Measurements from ENCODE around the gene CDHR3.

DNA sequence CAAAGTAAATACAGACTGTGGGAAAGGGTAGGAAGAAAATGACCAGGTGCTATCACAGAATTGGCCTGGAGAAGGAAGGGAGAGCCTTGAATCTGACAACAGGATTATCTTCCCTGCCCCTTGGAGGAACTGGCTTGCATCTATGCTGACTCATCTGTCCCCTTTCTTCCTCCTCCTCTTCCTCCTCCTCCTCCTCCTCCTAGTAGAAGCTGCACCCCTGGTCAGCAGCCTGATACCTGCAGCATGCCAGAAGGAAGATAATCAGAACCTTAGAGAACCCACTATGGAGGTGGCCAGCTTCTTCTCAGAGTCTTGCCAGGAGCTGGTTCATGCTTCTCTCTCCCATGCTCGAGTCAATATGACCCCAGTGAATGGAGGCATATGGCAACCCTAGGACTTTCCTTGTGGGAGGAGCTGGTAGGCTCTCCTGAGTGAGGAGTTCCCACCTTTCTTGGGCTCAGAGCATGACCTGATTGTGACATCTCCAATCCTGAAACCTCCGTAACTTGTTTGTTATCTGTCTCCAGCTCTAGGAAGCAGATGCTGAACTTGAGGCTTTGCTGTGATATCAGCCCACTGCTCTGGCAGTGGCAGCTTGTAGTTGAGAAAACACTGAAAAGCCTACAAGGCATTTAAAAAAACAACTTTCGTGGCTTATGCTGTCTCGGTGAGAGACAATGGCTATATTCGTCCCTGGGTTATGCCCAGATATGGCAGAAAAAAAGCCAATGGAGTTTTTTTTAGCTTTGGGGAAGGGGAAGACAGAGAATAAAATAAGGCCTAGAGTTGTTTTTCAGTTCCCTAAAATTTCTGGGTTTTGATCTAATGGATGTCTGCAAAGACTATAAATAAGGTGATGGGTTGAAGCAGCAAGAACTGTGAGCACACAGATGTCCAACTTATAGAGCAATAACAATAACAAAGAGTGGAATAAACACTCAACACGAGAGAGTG is 60.6 kb downstream of the CDHR3 start:
- no peak for TF ChIP-seq SIN3A (conservative IDR thresholded peaks at IDR 0.05 in 1 of 2, IDR thresholded peaks at IDR 0.05 in 1 of 2; ENCODE audit: low read depth in 1 of 2, low read length in 2 of 2)
- TF ChIP-seq, protein P1, sequence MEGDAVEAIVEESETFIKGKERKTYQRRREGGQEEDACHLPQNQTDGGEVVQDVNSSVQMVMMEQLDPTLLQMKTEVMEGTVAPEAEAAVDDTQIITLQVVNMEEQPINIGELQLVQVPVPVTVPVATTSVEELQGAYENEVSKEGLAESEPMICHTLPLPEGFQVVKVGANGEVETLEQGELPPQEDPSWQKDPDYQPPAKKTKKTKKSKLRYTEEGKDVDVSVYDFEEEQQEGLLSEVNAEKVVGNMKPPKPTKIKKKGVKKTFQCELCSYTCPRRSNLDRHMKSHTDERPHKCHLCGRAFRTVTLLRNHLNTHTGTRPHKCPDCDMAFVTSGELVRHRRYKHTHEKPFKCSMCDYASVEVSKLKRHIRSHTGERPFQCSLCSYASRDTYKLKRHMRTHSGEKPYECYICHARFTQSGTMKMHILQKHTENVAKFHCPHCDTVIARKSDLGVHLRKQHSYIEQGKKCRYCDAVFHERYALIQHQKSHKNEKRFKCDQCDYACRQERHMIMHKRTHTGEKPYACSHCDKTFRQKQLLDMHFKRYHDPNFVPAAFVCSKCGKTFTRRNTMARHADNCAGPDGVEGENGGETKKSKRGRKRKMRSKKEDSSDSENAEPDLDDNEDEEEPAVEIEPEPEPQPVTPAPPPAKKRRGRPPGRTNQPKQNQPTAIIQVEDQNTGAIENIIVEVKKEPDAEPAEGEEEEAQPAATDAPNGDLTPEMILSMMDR (IDR thresholded peaks at IDR 0.05; ENCODE audit: control extremely low read depth in 1 of 3, insufficient read depth in 1 of 3, low read depth in 1 of 3, low read length in 3 of 3): no peak
- no peak for TF ChIP-seq POLR2AphosphoS5 (IDR thresholded peaks at IDR 0.05; ENCODE audit: low read depth, low read length)
- TF ChIP-seq CHD2 (IDR thresholded peaks at IDR 0.05; ENCODE audit: low read length): no peak
- TF ChIP-seq ZNF274 (IDR thresholded peaks at IDR 0.05; ENCODE audit: borderline replicate concordance, extremely low read depth, low read length): no peak
- TF ChIP-seq POLR2A (IDR thresholded peaks at IDR 0.05; ENCODE audit: control extremely low read depth in 1 of 2, low read depth in 2 of 2, low read length in 2 of 2): no peak
- no peak for TF ChIP-seq TAF1 (IDR thresholded peaks at IDR 0.05; ENCODE audit: low read depth, low read length)
- TF ChIP-seq EP300 (IDR thresholded peaks at IDR 0.05; ENCODE audit: borderline replicate concordance in 1 of 2, low read depth in 2 of 2, low read length in 2 of 2): no peak
- TF ChIP-seq POU5F1 (IDR thresholded peaks at IDR 0.05; ENCODE audit: low read depth, low read length): no peak
